Measurements from ENCODE around the gene NEK8.

NEK8 gene

GRCh38 chr17:28745786-28746411 lies 17.3 kb downstream of the NEK8 start:
- DNase-seq: no peak

GRCh38 chr17:28746611-28747050 lies 18.0 kb downstream of the NEK8 start:
- DNase-seq: peak; percentile 76

- DNase-seq: peak; percentile 62
These were observed 18.6 kb downstream of the NEK8 start for GRCh38 chr17:28747051-28747691.

GRCh38 chr17:28747801-28748750 lies 19.5 kb downstream of the NEK8 start:
- no peak for DNase-seq

- DNase-seq: no peak
These were observed 20.4 kb downstream of the NEK8 start for GRCh38 chr17:28748852-28749515.

- no peak for DNase-seq
These were observed 21.1 kb downstream of the NEK8 start for GRCh38 chr17:28749516-28750177.

- DNase-seq: peak; percentile 92
These were observed 21.8 kb downstream of the NEK8 start for GRCh38 chr17:28750178-28751047.

- no peak for DNase-seq
These were observed 23.2 kb downstream of the NEK8 start for GRCh38 chr17:28751600-28752366.

GRCh38 chr17:28755486-28755885 lies 26.9 kb downstream of the NEK8 start:
- no peak for DNase-seq

- DNase-seq: no peak
These were observed 27.6 kb downstream of the NEK8 start for GRCh38 chr17:28756049-28756804.

GRCh38 chr17:28758411-28759121 lies 30.0 kb downstream of the NEK8 start:
- DNase-seq: no peak

GRCh38 chr17:28759256-28759865 lies 30.8 kb downstream of the NEK8 start:
- no peak for DNase-seq

- DNase-seq: peak; percentile 32
These were observed 32.3 kb downstream of the NEK8 start for GRCh38 chr17:28760601-28761562.

GRCh38 chr17:28763137-28763799 lies 34.7 kb downstream of the NEK8 start:
- no peak for DNase-seq

GRCh38 chr17:28763804-28764266 lies 35.2 kb downstream of the NEK8 start:
- peak; percentile 80 for DNase-seq

GRCh38 chr17:28765038-28765437 lies 36.5 kb downstream of the NEK8 start:
- DNase-seq: peak; percentile 36

GRCh38 chr17:28773736-28774135 lies 45.1 kb downstream of the NEK8 start:
- DNase-seq: no peak
